Measurements from ENCODE around the gene YIPF2.

YIPF2 gene

GRCh38 chr19:10936661-10937084, 8.2 kb upstream of the YIPF2 start:
- in situ Hi-C loops (cut with MboI; ENCODE audit: low sequenced_read_pairs, unreplicated experiment), result no loop called here
- TF ChIP-seq, protein P1, sequence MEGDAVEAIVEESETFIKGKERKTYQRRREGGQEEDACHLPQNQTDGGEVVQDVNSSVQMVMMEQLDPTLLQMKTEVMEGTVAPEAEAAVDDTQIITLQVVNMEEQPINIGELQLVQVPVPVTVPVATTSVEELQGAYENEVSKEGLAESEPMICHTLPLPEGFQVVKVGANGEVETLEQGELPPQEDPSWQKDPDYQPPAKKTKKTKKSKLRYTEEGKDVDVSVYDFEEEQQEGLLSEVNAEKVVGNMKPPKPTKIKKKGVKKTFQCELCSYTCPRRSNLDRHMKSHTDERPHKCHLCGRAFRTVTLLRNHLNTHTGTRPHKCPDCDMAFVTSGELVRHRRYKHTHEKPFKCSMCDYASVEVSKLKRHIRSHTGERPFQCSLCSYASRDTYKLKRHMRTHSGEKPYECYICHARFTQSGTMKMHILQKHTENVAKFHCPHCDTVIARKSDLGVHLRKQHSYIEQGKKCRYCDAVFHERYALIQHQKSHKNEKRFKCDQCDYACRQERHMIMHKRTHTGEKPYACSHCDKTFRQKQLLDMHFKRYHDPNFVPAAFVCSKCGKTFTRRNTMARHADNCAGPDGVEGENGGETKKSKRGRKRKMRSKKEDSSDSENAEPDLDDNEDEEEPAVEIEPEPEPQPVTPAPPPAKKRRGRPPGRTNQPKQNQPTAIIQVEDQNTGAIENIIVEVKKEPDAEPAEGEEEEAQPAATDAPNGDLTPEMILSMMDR (IDR thresholded peaks at IDR 0.05; ENCODE audit: borderline replicate concordance, control extremely low read depth, extremely low read depth, insufficient read depth, missing control alignments), result peak; percentile 42
- peak; percentile 68 for DNase-seq (ENCODE audit: low spot score)

GRCh38 chr19:10935371-10936059, 7.1 kb upstream of the YIPF2 start:
- in situ Hi-C loops (cut with MboI; ENCODE audit: low sequenced_read_pairs, unreplicated experiment), result no loop called here
- no peak for DNase-seq (ENCODE audit: low spot score)
- TF ChIP-seq, protein P1 (IDR thresholded peaks at IDR 0.05; ENCODE audit: borderline replicate concordance, control extremely low read depth, extremely low read depth, insufficient read depth, missing control alignments), result no peak

DNA sequence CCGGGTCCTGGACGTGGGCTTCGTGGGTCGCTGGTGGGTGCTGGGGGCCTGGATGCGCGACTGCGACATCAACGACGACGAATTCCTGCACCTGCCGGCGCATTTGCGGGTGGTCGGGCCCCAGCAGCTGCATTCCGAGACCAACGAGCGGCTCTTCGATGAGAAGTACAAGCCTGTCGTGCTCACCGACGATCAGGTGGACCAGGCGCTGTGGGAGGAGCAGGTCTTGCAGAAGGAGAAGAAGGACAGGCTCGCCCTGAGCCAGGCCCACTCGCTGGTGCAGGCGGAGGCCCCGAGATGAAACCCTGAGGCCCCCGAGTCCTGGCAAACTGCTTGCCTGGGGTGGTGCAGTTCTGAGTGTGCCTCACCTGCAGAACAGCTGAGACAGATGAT, 959 bp upstream of the YIPF2 start:
- TF ChIP-seq, protein P1 (IDR thresholded peaks at IDR 0.05; ENCODE audit: borderline replicate concordance, control extremely low read depth, extremely low read depth, insufficient read depth, missing control alignments), result no peak
- in situ Hi-C loops (cut with MboI; ENCODE audit: low sequenced_read_pairs, unreplicated experiment), result no loop called here
- DNase-seq (ENCODE audit: low spot score), result no peak

GRCh38 chr19:10927730-10928562, 493 bp downstream of the YIPF2 start:
- TF ChIP-seq, protein P1 (IDR thresholded peaks at IDR 0.05; ENCODE audit: borderline replicate concordance, control extremely low read depth, extremely low read depth, insufficient read depth, missing control alignments), result no peak
- no peak for DNase-seq (ENCODE audit: low spot score)
- in situ Hi-C loops (cut with MboI; ENCODE audit: low sequenced_read_pairs, unreplicated experiment), result no loop called here

DNA sequence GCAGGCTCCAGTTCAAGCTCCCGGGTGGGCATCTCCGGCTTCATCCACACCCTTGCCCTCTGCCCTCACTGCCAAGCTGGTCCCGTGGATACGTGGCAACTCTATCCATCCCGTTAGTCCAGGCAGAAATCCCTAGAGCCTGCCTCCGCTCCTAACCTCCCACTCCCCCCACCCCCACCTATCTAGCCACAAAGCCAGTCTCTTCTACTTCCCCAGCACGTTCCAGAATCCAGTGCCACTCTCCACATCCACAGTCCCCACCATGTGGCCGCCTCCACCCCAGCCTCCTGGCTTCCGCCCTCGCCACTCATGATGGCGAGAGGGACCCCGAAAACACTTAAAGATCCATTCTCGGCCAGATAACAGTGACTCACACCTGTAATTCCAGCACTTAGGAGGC, 3.8 kb downstream of the YIPF2 start:
- no peak for DNase-seq (ENCODE audit: low spot score)
- in situ Hi-C loops (cut with MboI; ENCODE audit: low sequenced_read_pairs, unreplicated experiment), result no loop called here

More for the DNA sequence above, 3.8 kb downstream of the YIPF2 start:
- TF ChIP-seq, protein P1 (IDR thresholded peaks at IDR 0.05; ENCODE audit: borderline replicate concordance, control extremely low read depth, extremely low read depth, insufficient read depth, missing control alignments), result no peak
